HepG2 (cell line): ENCODE results near the gene POLR1H. TPM values are rescaled to one million over a fixed set of nuclear protein-coding genes. Genes with fewer than 3 reads are reported as not detected.

Experiments
- AGO2 ChIP-seq: fragments of 200-400 bp; formaldehyde crosslinking; optimal IDR thresholded peaks from 2 replicates; pipeline ENCODE3; 2017; ENCODE audit warnings: mild to moderate bottlenecking, low read depth, low read length, moderate library complexity
- FOXO4 ChIP-seq: sonication (generic); formaldehyde crosslinking; conservative IDR thresholded peaks from 2 replicates; pipeline ENCODE4 v1.8.1; 2023; ENCODE audit warnings: missing genetic modification reagents
- ISL2 ChIP-seq: sonication (generic); formaldehyde crosslinking; IDR thresholded peaks from 2 replicates; pipeline ENCODE4 v1.5.0; 2020; ENCODE audit warnings: missing genetic modification reagents
- NFKBIZ ChIP-seq: IDR thresholded peaks from 2 replicates; pipeline ENCODE4 v1.6.1; 2018; ENCODE audit warnings: missing genetic modification reagents, missing compliant biosample characterization
- NR2C2 ChIP-seq: sonication (generic); formaldehyde crosslinking; IDR thresholded peaks from 2 replicates; pipeline ENCODE4 v1.4.0; 2020; ENCODE audit warnings: missing genetic modification reagents, mild to moderate bottlenecking, moderate library complexity, borderline replicate concordance
- RBFOX2 ChIP-seq: fragments of 200-400 bp; formaldehyde crosslinking; IDR thresholded peaks from 2 replicates; pipeline ENCODE4 v1.6.1; 2017; ENCODE audit warnings: low read depth, mild to moderate bottlenecking, low read length
- REST ChIP-seq, 2 experiments: IDR thresholded peaks; 2 replicates each; pipeline ENCODE4 v1.6.1; 2011 to 2012; ENCODE audit warnings: low read length in 2 of 2, borderline replicate concordance in 1 of 2, low read depth in 1 of 2, mild to moderate bottlenecking in 1 of 2, moderate library complexity in 1 of 2
- SALL2 ChIP-seq: sonication (generic); formaldehyde crosslinking; IDR thresholded peaks from 2 replicates; pipeline ENCODE4 v1.8.1; 2023; ENCODE audit warnings: mild to moderate bottlenecking, missing genetic modification reagents, inconsistent platforms
- SAP130 ChIP-seq: IDR thresholded peaks from 2 replicates; pipeline ENCODE4 v1.6.1; 2016; ENCODE audit warnings: low read depth
- STAT5B ChIP-seq: sonication (generic); formaldehyde crosslinking; IDR thresholded peaks from 2 replicates; pipeline ENCODE4 v1.4.0; 2020; ENCODE audit warnings: missing genetic modification reagents
- TCF7 ChIP-seq: sonication (generic); IDR thresholded peaks from 2 replicates; pipeline ENCODE4 v1.6.1; 2016; ENCODE audit warnings: antibody characterized with exemption, low read depth
- ZC3H4 ChIP-seq: sonication (generic); formaldehyde crosslinking; IDR thresholded peaks from 2 replicates; pipeline ENCODE4 v1.4.0; 2020; ENCODE audit warnings: missing genetic modification reagents, borderline replicate concordance
- ZNF121 ChIP-seq: sonication (generic); formaldehyde crosslinking; IDR thresholded peaks from 2 replicates; pipeline ENCODE4 v1.5.0; 2020; ENCODE audit warnings: mild to moderate bottlenecking, missing genetic modification reagents
- ZNF136 ChIP-seq: sonication (generic); formaldehyde crosslinking; IDR thresholded peaks from 2 replicates; pipeline ENCODE4 v1.8.1; 2022; ENCODE audit warnings: low read depth, mild to moderate bottlenecking, moderate library complexity, missing genetic modification reagents
- ZNF276 ChIP-seq: sonication (generic); formaldehyde crosslinking; IDR thresholded peaks from 2 replicates; pipeline ENCODE4 v1.4.0; 2020; ENCODE audit warnings: mild to moderate bottlenecking, low read depth, missing genetic modification reagents
- ZNF337 ChIP-seq: sonication (generic); formaldehyde crosslinking; IDR thresholded peaks from 2 replicates; pipeline ENCODE4 v1.5.1; 2020; ENCODE audit warnings: missing genetic modification reagents, low read depth, mild to moderate bottlenecking, borderline replicate concordance
- ZNF343 ChIP-seq: sonication (generic); formaldehyde crosslinking; IDR thresholded peaks from 2 replicates; pipeline ENCODE4 v1.4.0; 2020; ENCODE audit warnings: mild to moderate bottlenecking, missing genetic modification reagents
- ZNF543 ChIP-seq: sonication (generic); formaldehyde crosslinking; IDR thresholded peaks from 2 replicates; pipeline ENCODE4 v1.4.0; 2020; ENCODE audit warnings: mild to moderate bottlenecking, missing genetic modification reagents
- ZNF563 ChIP-seq: sonication (generic); formaldehyde crosslinking; IDR thresholded peaks from 2 replicates; pipeline ENCODE4 v1.8.0; 2022; ENCODE audit warnings: mild to moderate bottlenecking, moderate library complexity, missing genetic modification reagents
- ZNF572 ChIP-seq: sonication (generic); formaldehyde crosslinking; IDR thresholded peaks from 2 replicates; pipeline ENCODE4 v1.5.1; 2020; ENCODE audit warnings: mild to moderate bottlenecking, missing genetic modification reagents
- ZNF678 ChIP-seq: sonication (generic); formaldehyde crosslinking; IDR thresholded peaks from 2 replicates; pipeline ENCODE4 v1.4.0; 2020; ENCODE audit warnings: mild to moderate bottlenecking, missing genetic modification reagents
- ZNF709 ChIP-seq: sonication (generic); formaldehyde crosslinking; IDR thresholded peaks from 2 replicates; pipeline ENCODE4 v1.5.0; 2020; ENCODE audit warnings: mild to moderate bottlenecking, missing genetic modification reagents
- ZNF773 ChIP-seq: sonication (generic); formaldehyde crosslinking; IDR thresholded peaks from 2 replicates; pipeline ENCODE4 v1.4.0; 2020; ENCODE audit warnings: missing genetic modification reagents, borderline replicate concordance
- polyA plus RNA-seq, 8 experiments: library from polyadenylated mRNA; depleted of rRNA in 3 of 8; stranded (reverse) in 7 of 8; unstranded in 1 of 8; fragments of >200 nt; fragmentation: Illumina TruSeq in 4 of 8; extraction: Trizol in 4 of 8; gene quantifications; 2 replicates each; pipeline versions ENCODE4 v1.2.1 to v1.2.3, GENCODE V29; 2011 to 2016; ENCODE audit warnings: low read depth in 4 of 8, missing spikeins in 1 of 8, mixed read lengths in 1 of 8; ENCODE audit not compliant: insufficient read depth in 1 of 8
- total RNA-seq, 5 experiments: library from RNA; depleted of rRNA; stranded (reverse); fragments of >200 nt; fragmentation: Illumina TruSeq; extraction: Trizol; gene quantifications; 2 replicates each; pipeline ENCODE4 v1.2.3, GENCODE V29; 2016; ENCODE audit warnings: low read depth in 1 of 5

Gene POLR1H
- total and polyA plus RNA-seq, 2 of the 13 experiments (the other 11 are each of a cell fraction or from before 2014, with no cell fraction given), result 61.4 to 79.8 TPM

- TF ChIP-seq ZNF709 (CRISPR knock-in tag) (peak; percentile 50; the same call in 1 of the 2 replicates), NFKBIZ (peak; percentile 21), REST (IDR thresholded peaks at IDR 0.05; ENCODE audit: borderline replicate concordance in 1 of 2, low read depth in 1 of 2, low read length in 2 of 2) (0 out of 4 replicates have a peak, but pooled peaks of 1 of the 2 experiments have one; percentile 24), TCF7 (no peak), ZNF572 (CRISPR knock-in tag) (peak; percentile 89; the same call in 1 of the 2 replicates), ZNF121 (CRISPR knock-in tag) (0 out of 2 replicates have a peak, but pooled peaks have one; percentile 48), NR2C2 (CRISPR knock-in tag) (peak; percentile 98), ZNF563 (CRISPR knock-in tag) (peak; percentile 52; the same call in 1 of the 2 replicates), ISL2 (CRISPR knock-in tag) (peak; percentile 71), FOXO4 (CRISPR knock-in tag) (no peak), ZNF678 (CRISPR knock-in tag) (peak; percentile 63; the same call in 1 of the 2 replicates), ZNF337 (no peak), ZNF773 (CRISPR knock-in tag) (no peak), ZNF136 (CRISPR knock-in tag) (peak; percentile 85; the same call in 1 of the 2 replicates), SALL2 (CRISPR knock-in tag) (peak; percentile 92), ZNF276 (peak; percentile 55; the same call in 1 of the 2 replicates), AGO2 (peak; percentile 56), RBFOX2 (peak; percentile 32; the same call in 1 of the 2 replicates), ZC3H4 (CRISPR knock-in tag) (peak; percentile 26; the same call in 1 of the 2 replicates), SAP130 (CRISPR knock-in tag) (peak; percentile 99), ZNF343 (CRISPR knock-in tag) (peak; percentile 91), STAT5B (CRISPR knock-in tag) (no peak), ZNF543 (CRISPR knock-in tag) (peak; percentile 77; the same call in 1 of the 2 replicates)
Observed at GRCh38 chr6:30066577-30067459, 5.8 kb downstream of the POLR1H start, which contains the start of gene PPP1R11 (continued).
